Nephron (organoid): ENCODE data around the gene CSNK1G3.

ENCODE experiments used
- H3K27ac Mint-ChIP-seq, 3 experiments: 2 replicates each; pipeline ENCODE4 v1.8.0; 2020; ENCODE audit warnings: mixed read lengths in 3 of 3, mild to moderate bottlenecking in 2 of 3, moderate library complexity in 1 of 3
- H3K27me3 Mint-ChIP-seq: 2 replicates; pipeline ENCODE4 v1.8.0; 2021; ENCODE audit warnings: low read depth, mild to moderate bottlenecking, moderate library complexity, mixed read lengths
- H3K36me3 Mint-ChIP-seq: 2 replicates; pipeline ENCODE4 v1.8.0; 2020; ENCODE audit warnings: low read depth, mixed read lengths
- H3K4me1 Mint-ChIP-seq: 2 replicates; pipeline ENCODE4 v1.8.0; 2020; ENCODE audit warnings: mixed read lengths
- H3K4me3 Mint-ChIP-seq, 3 experiments: 2 replicates each; pipeline ENCODE4 v1.8.0; 2020; ENCODE audit warnings: mild to moderate bottlenecking in 3 of 3, mixed read lengths in 3 of 3, moderate library complexity in 2 of 3
- H3K9me3 Mint-ChIP-seq: 2 replicates; pipeline ENCODE4 v1.8.0; 2020; ENCODE audit warnings: mixed read lengths
- TF ChIP-seq, protein P1 (sequence below), 3 experiments: fragments of 200-600 bp; sonication (generic); IDR thresholded peaks; one replicate each; pipeline ENCODE4 v1.5.0; 2021; ENCODE audit warnings: antibody characterized with exemption in 3 of 3; ENCODE audit not compliant: unreplicated experiment in 3 of 3

The CSNK1G3 gene

DNA sequence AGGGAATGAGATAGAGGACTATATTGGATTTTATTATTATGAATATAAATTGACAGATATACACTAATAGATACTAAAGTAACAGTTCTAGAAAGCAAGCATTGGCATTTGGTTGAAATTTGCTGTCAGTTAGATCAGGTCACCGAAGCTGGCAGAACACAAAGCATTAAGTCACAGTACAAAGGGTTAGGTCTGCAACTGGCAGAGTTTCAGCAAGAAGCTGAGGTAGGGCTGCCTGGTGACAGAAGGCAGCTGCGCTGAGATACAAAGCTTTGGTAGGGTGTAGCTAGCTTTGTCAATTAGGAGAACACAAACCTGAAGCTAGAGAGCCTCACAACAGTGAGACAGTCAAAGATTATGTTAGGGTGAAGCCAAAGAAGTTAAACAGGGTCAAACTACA, 6.3 kb upstream of the CSNK1G3 start:
- Mint-ChIP-seq H3K4me3 (no peak overlapping the region), H3K27me3 (no peaks in the 10 kb centered on the region), H3K9me3 (no peaks in the 10 kb centered on the region), H3K36me3 (no peaks in the 10 kb centered on the region), H3K27ac (peak overlapping the region in 1 of 3 experiments; percentile 1), H3K4me1 (peaks cover 8% of the 10 kb centered on the region)
- TF ChIP-seq, protein P1, sequence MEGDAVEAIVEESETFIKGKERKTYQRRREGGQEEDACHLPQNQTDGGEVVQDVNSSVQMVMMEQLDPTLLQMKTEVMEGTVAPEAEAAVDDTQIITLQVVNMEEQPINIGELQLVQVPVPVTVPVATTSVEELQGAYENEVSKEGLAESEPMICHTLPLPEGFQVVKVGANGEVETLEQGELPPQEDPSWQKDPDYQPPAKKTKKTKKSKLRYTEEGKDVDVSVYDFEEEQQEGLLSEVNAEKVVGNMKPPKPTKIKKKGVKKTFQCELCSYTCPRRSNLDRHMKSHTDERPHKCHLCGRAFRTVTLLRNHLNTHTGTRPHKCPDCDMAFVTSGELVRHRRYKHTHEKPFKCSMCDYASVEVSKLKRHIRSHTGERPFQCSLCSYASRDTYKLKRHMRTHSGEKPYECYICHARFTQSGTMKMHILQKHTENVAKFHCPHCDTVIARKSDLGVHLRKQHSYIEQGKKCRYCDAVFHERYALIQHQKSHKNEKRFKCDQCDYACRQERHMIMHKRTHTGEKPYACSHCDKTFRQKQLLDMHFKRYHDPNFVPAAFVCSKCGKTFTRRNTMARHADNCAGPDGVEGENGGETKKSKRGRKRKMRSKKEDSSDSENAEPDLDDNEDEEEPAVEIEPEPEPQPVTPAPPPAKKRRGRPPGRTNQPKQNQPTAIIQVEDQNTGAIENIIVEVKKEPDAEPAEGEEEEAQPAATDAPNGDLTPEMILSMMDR (IDR thresholded peaks at IDR 0.05; ENCODE audit: unreplicated experiment in 3 of 3) = no peak

- TF ChIP-seq, protein P1 (IDR thresholded peaks at IDR 0.05; ENCODE audit: unreplicated experiment in 3 of 3) = no peak
- no peaks in the 10 kb centered on the region for H3K27me3 Mint-ChIP-seq
- H3K4me3 Mint-ChIP-seq = no peak overlapping the region
- no peaks in the 10 kb centered on the region for H3K36me3 Mint-ChIP-seq
- H3K9me3 Mint-ChIP-seq = no peaks in the 10 kb centered on the region
- H3K4me1 Mint-ChIP-seq = peaks cover 19% of the 10 kb centered on the region
- no peak overlapping the region for H3K27ac Mint-ChIP-seq
These were observed 3.5 kb upstream of the CSNK1G3 start for GRCh38 chr5:123508441-123508840.

GRCh38 chr5:123511290-123511647, 708 bp upstream of the CSNK1G3 start:
- no peaks in the 10 kb centered on the region for H3K9me3 Mint-ChIP-seq
- H3K27ac Mint-ChIP-seq = peak overlapping the region; percentile 94 to 97 (median 96)
- peak overlapping the region; percentile 90 to 94 (median 92) for H3K4me3 Mint-ChIP-seq
- no peaks in the 10 kb centered on the region for H3K36me3 Mint-ChIP-seq
- TF ChIP-seq, protein P1 (IDR thresholded peaks at IDR 0.05; ENCODE audit: unreplicated experiment in 3 of 3) = no peak
- H3K4me1 Mint-ChIP-seq = peaks cover 38% of the 10 kb centered on the region
- H3K27me3 Mint-ChIP-seq = no peaks in the 10 kb centered on the region

GRCh38 chr5:123512611-123513461, 859 bp downstream of the CSNK1G3 start:
- peak overlapping the region; percentile 89 to 90 (median 90) for H3K27ac Mint-ChIP-seq
- H3K27me3 Mint-ChIP-seq = no peaks in the 10 kb centered on the region
- H3K9me3 Mint-ChIP-seq = no peaks in the 10 kb centered on the region
- TF ChIP-seq, protein P1 (IDR thresholded peaks at IDR 0.05; ENCODE audit: unreplicated experiment in 3 of 3) = no peak
- no peaks in the 10 kb centered on the region for H3K36me3 Mint-ChIP-seq
- peak overlapping the region; percentile 90 to 95 (median 93) for H3K4me3 Mint-ChIP-seq
- peaks cover 38% of the 10 kb centered on the region for H3K4me1 Mint-ChIP-seq

- no peaks in the 10 kb centered on the region for H3K9me3 Mint-ChIP-seq
- H3K4me1 Mint-ChIP-seq = peaks cover 43% of the 10 kb centered on the region
- peak overlapping the region; percentile 4 to 25 (median 14) for H3K27ac Mint-ChIP-seq
- no peaks in the 10 kb centered on the region for H3K27me3 Mint-ChIP-seq
- H3K4me3 Mint-ChIP-seq = peak overlapping the region; percentile 49 to 69 (median 64)
- TF ChIP-seq, protein P1 (IDR thresholded peaks at IDR 0.05; ENCODE audit: unreplicated experiment in 3 of 3) = no peak
- no peaks in the 10 kb centered on the region for H3K36me3 Mint-ChIP-seq
These were observed 2.8 kb downstream of the CSNK1G3 start for GRCh38 chr5:123514615-123515355.
